ENCODE measurements around the gene GRM4.

GRM4 gene

GRCh38 chr6:34130862-34131261, 15.0 kb downstream of the GRM4 start:
- H3K9me3 ChIP-seq, result no peaks in the 10 kb centered on the region
- no peaks in the 10 kb centered on the region for H3K36me3 ChIP-seq
- TF ChIP-seq CTCF (IDR thresholded peaks at IDR 0.05), result no peak

GRCh38 chr6:34129753-34130152, 16.1 kb downstream of the GRM4 start:
- intact Hi-C loops (cut with DNase I; ENCODE audit: low total_unique reads), result no loop called here
- H3K36me3 ChIP-seq, result no peaks in the 10 kb centered on the region
- H3K9me3 ChIP-seq, result no peaks in the 10 kb centered on the region
- H3K27ac ChIP-seq, result no peak overlapping the region
- no peaks in the 10 kb centered on the region for H3K4me1 ChIP-seq
- H3K27me3 ChIP-seq, result peaks cover 0 to 70% of the 10 kb centered on the region in 2 donors
- no peak for DNase-seq
- TF ChIP-seq CTCF (IDR thresholded peaks at IDR 0.05), result no peak
- no peak overlapping the region for H3K4me3 ChIP-seq

More at GRCh38 chr6:34130862-34131261, 15.0 kb downstream of the GRM4 start:
- Histone ChIP-seq H3K4me3 (no peak overlapping the region), H3K4me1 (no peaks in the 10 kb centered on the region), H3K27ac (no peak overlapping the region), H3K27me3 (peaks cover 0 to 72% of the 10 kb centered on the region in 2 donors)
- intact Hi-C loops (cut with DNase I; ENCODE audit: low total_unique reads), result no loop called here
- no peak for DNase-seq

- Histone ChIP-seq H3K27ac (no peak overlapping the region), H3K36me3 (no peaks in the 10 kb centered on the region), H3K4me1 (no peaks in the 10 kb centered on the region), H3K27me3 (peaks cover 0 to 66% of the 10 kb centered on the region in 2 donors), H3K9me3 (no peaks in the 10 kb centered on the region), H3K4me3 (no peak overlapping the region)
- intact Hi-C loops (cut with DNase I; ENCODE audit: low total_unique reads), result no loop called here
- DNase-seq, result no peak
- no peak for TF ChIP-seq CTCF (IDR thresholded peaks at IDR 0.05)
Measured at GRCh38 chr6:34128045-34128444, 17.8 kb downstream of the GRM4 start.

- Histone ChIP-seq H3K4me3 (no peak overlapping the region), H3K36me3 (no peaks in the 10 kb centered on the region), H3K27ac (no peak overlapping the region), H3K4me1 (no peaks in the 10 kb centered on the region), H3K9me3 (no peaks in the 10 kb centered on the region), H3K27me3 (peaks cover 0 to 64% of the 10 kb centered on the region in 2 donors)
- TF ChIP-seq CTCF (IDR thresholded peaks at IDR 0.05), result no peak
- intact Hi-C loops (cut with DNase I; ENCODE audit: low total_unique reads), result no loop called here
- no peak for DNase-seq
Measured at GRCh38 chr6:34126419-34126818, 19.5 kb downstream of the GRM4 start.

GRCh38 chr6:34125939-34126338, 19.9 kb downstream of the GRM4 start:
- Histone ChIP-seq H3K4me1 (no peaks in the 10 kb centered on the region), H3K9me3 (no peaks in the 10 kb centered on the region), H3K27me3 (peaks cover 0 to 63% of the 10 kb centered on the region in 2 donors), H3K27ac (no peak overlapping the region), H3K4me3 (no peak overlapping the region), H3K36me3 (no peaks in the 10 kb centered on the region)
- TF ChIP-seq CTCF (IDR thresholded peaks at IDR 0.05), result no peak
- intact Hi-C loops (cut with DNase I; ENCODE audit: low total_unique reads), result no loop called here
- DNase-seq, result no peak
